Keratinocyte (primary cell): Measurements from ENCODE around the gene EMX2. TPM values are rescaled to one million over a fixed set of nuclear protein-coding genes. Genes with fewer than 3 reads are reported as not detected.

Source experiments
- DNase-seq: peaks from one replicate; pipeline ENCODE4 v3.0.0-alpha.2; 2011; ENCODE audit warnings: low read depth, missing footprints, low spot score
- FAIRE-seq: peaks from 2 replicates; lab custom pipeline; 2011; peaks lifted over from hg19 to GRCh38; lab: Jason Lieb, UNC
- H2AFZ ChIP-seq: 2 replicates; pipeline ENCODE4 v1.6.0; 2012; ENCODE audit warnings: low read length, control low read depth, inconsistent platforms; ENCODE audit not compliant: control insufficient read depth
- H3K27ac ChIP-seq: 2 replicates; pipeline ENCODE4 v1.5.1; 2011; ENCODE audit warnings: low read length; ENCODE audit not compliant: control insufficient read depth, insufficient read depth
- H3K27me3 ChIP-seq: 3 replicates; pipeline ENCODE4 v1.6.0; 2011; ENCODE audit warnings: low read length; ENCODE audit not compliant: control insufficient read depth, insufficient read depth; ENCODE audit errors: extremely low read depth
- H3K36me3 ChIP-seq, 2 experiments: 2 replicates in 1 of 2; 3 replicates in 1 of 2; pipeline ENCODE4 v1.5.1; 2011; ENCODE audit warnings: low read length in 2 of 2, mild to moderate bottlenecking in 1 of 2; ENCODE audit not compliant: control insufficient read depth in 2 of 2, insufficient read depth in 2 of 2; ENCODE audit errors: extremely low read depth in 1 of 2
- H3K4me1 ChIP-seq: 3 replicates; pipeline ENCODE4 v1.5.1; 2011; ENCODE audit warnings: low read length; ENCODE audit not compliant: control insufficient read depth, insufficient read depth; ENCODE audit errors: extremely low read depth
- H3K4me2 ChIP-seq: 3 replicates; pipeline ENCODE4 v1.6.0; 2011; ENCODE audit warnings: low read depth, low read length; ENCODE audit not compliant: control insufficient read depth, insufficient read depth; ENCODE audit errors: extremely low read depth
- H3K4me3 ChIP-seq, 3 experiments: fragments of 200-600 bp in 1 of 3; sonication (generic) in 1 of 3; 2 replicates in 2 of 3; 3 replicates in 1 of 3; pipeline ENCODE4 v1.5.1; 2011 to 2016; ENCODE audit warnings: low read length in 3 of 3, mild to moderate bottlenecking in 3 of 3, control low read depth in 2 of 3, inconsistent platforms in 1 of 3, low read depth in 1 of 3, mixed read lengths in 1 of 3, mixed run types in 1 of 3, moderate library complexity in 1 of 3; ENCODE audit not compliant: control insufficient read depth in 2 of 3, insufficient read depth in 2 of 3; ENCODE audit errors: extremely low read depth in 1 of 3
- H3K79me2 ChIP-seq: 2 replicates; pipeline ENCODE4 v1.6.0; 2012; ENCODE audit warnings: low read length; ENCODE audit not compliant: control insufficient read depth, insufficient read depth
- H3K9ac ChIP-seq: 3 replicates; pipeline ENCODE4 v1.6.0; 2011; ENCODE audit warnings: low read length; ENCODE audit not compliant: control insufficient read depth, insufficient read depth; ENCODE audit errors: extremely low read depth
- H3K9me1 ChIP-seq: 3 replicates; pipeline ENCODE4 v1.6.0; 2011; ENCODE audit warnings: low read length; ENCODE audit not compliant: control insufficient read depth, insufficient read depth; ENCODE audit errors: extremely low read depth
- H3K9me3 ChIP-seq: 2 replicates; pipeline ENCODE4 v1.5.1; 2012; ENCODE audit warnings: low read depth, low read length; ENCODE audit not compliant: control insufficient read depth
- H4K20me1 ChIP-seq: 3 replicates; pipeline ENCODE4 v1.6.0; 2011; ENCODE audit warnings: low read length; ENCODE audit not compliant: control insufficient read depth, insufficient read depth; ENCODE audit errors: extremely low read depth
- EZH2 ChIP-seq: IDR thresholded peaks from one replicate; pipeline ENCODE4 v1.6.1; 2012; ENCODE audit warnings: inconsistent platforms, mild to moderate bottlenecking, low read length, moderate library complexity
- dilution Hi-C: fragments of 300-500 bp; cut with MboI; formaldehyde crosslinking; loops from one replicate; pipeline ENCODE4 v1.7.0; 2020; ENCODE audit warnings: low sequenced_read_pairs; ENCODE audit not compliant: extremely low pct_ligation_motif_present
- polyA plus RNA-seq, 5 experiments: library from polyadenylated mRNA; depleted of rRNA in 3 of 5; stranded (reverse) in 3 of 5; stranded (forward) in 1 of 5; unstranded in 1 of 5; fragments of >200 nt; gene quantifications; 1 replicate in 1 of 5; 2 replicates in 3 of 5; 3 replicates in 1 of 5; pipeline versions ENCODE4 v1.2.1 to v1.2.3, GENCODE V29; 2011 to 2012; ENCODE audit warnings: missing spikeins in 2 of 5, low read depth in 1 of 5, low replicate concordance in 1 of 5
- TF ChIP-seq, protein P1 (sequence below), 3 experiments: IDR thresholded peaks in 1 of 3; conservative IDR thresholded peaks in 1 of 3; optimal IDR thresholded peaks in 1 of 3; 2 replicates in 2 of 3; 3 replicates in 1 of 3; pipeline versions ENCODE3 to v1.5.1; 2011; ENCODE audit warnings: low read length in 3 of 3, mild to moderate bottlenecking in 3 of 3, moderate library complexity in 2 of 3, control low read depth in 1 of 3, inconsistent platforms in 1 of 3; ENCODE audit not compliant: insufficient read depth in 2 of 3; ENCODE audit errors: extremely low read depth in 1 of 3

EMX2 gene
- polyA plus RNA-seq, 1 donor (not counting 4 experiments of a cell fraction or from before 2014, with no cell fraction given) = 2.8 TPM

DNA sequence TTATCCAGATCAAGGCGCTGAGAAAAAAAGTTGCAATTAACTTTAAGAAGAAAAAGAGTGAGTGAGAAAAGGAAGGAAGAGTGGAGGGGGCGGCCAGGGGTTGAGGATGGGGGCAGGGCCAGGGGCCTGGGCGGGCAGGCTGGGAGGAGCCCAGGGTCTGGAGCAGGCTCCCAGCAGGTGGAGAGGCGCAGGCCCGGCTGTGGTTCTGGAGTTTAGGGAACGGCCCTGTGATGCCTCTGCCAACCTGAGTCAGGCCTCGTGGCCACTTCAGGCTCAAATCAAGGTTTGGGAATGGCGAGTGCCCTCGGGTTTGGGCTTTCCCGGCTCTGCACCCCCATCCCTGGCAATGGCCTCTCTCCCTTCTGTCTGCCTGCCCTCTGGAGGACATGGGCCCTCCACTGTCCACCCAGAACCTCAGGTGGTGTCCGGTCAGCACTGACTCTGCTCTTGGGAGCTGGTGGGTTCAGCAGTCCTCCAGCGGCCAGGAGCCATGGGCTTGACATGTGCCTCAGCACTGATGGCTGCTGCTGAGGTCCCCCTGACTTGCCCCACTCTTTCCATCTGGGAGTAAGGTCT, 41.0 kb upstream of the EMX2 start:
- no peaks in the 10 kb centered on the region for H3K9me1 ChIP-seq
- TF ChIP-seq EZH2 = no peak
- TF ChIP-seq, protein P1, sequence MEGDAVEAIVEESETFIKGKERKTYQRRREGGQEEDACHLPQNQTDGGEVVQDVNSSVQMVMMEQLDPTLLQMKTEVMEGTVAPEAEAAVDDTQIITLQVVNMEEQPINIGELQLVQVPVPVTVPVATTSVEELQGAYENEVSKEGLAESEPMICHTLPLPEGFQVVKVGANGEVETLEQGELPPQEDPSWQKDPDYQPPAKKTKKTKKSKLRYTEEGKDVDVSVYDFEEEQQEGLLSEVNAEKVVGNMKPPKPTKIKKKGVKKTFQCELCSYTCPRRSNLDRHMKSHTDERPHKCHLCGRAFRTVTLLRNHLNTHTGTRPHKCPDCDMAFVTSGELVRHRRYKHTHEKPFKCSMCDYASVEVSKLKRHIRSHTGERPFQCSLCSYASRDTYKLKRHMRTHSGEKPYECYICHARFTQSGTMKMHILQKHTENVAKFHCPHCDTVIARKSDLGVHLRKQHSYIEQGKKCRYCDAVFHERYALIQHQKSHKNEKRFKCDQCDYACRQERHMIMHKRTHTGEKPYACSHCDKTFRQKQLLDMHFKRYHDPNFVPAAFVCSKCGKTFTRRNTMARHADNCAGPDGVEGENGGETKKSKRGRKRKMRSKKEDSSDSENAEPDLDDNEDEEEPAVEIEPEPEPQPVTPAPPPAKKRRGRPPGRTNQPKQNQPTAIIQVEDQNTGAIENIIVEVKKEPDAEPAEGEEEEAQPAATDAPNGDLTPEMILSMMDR (optimal IDR thresholded peaks at IDR 0.05 in 1 of 3, IDR thresholded peaks at IDR 0.05 in 1 of 3, conservative IDR thresholded peaks at IDR 0.05 in 1 of 3; ENCODE audit: extremely low read depth in 1 of 3, insufficient read depth in 2 of 3, low read length in 3 of 3) = no peak
- DNase-seq = no peak

DNA sequence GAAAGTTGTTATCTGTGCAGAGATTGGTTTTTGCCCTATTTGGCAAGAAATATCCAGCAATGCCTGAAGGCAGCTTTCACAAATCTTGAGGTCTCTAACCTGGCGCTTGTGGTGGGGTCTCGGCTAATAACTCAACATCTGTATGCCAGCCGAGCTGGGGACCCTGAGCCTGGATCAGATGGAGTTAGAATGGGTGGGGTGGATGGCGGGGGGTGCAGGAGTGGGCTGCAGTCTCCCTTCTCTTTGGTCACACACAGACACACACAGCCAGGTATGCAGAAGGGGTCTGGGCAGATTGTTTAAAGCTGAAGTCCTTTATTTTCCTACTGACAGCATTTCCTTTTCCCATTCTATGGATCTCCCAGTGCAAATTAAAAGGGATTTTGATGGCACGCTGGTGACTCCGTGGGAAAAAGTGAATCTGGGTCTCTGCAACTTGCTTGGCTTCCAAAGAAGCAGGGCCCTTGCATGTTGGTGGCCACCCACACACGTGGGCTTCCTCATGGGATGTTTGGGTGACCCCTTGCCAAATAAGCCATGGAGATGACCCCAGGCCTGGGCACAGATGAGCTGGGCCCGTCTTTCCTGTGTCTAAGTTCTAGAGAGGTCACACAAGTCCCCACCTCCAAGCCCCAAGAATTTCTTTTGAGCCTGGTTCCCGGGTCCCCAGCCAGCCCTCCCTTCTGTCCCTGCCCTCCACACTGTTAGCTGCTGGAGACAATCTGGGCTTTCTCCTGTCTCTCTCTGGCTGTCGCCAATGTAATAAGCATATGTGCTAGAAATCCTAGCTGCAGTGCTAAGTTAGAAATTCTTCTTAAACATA, 39.9 kb upstream of the EMX2 start:
- dilution Hi-C loops = no loop called here
- TF ChIP-seq, protein P1 (optimal IDR thresholded peaks at IDR 0.05 in 1 of 3, IDR thresholded peaks at IDR 0.05 in 1 of 3, conservative IDR thresholded peaks at IDR 0.05 in 1 of 3; ENCODE audit: extremely low read depth in 1 of 3, insufficient read depth in 2 of 3, low read length in 3 of 3) = no peak
- TF ChIP-seq EZH2 = no peak
- Histone ChIP-seq H3K4me2 (no peak overlapping the region), H3K9me3 (no peaks in the 10 kb centered on the region), H3K27me3 (no peaks in the 10 kb centered on the region), H3K4me1 (no peaks in the 10 kb centered on the region), H3K9ac (no peak overlapping the region), H3K27ac (no peak overlapping the region), H3K4me3 (no peak overlapping the region), H3K36me3 (no peaks in the 10 kb centered on the region), H3K79me2 (no peaks in the 10 kb centered on the region), H3K9me1 (no peaks in the 10 kb centered on the region), H4K20me1 (no peaks in the 10 kb centered on the region), H2AFZ (no peak overlapping the region)
- no peak for DNase-seq
- FAIRE-seq = no peak

More for the DNA sequence above, 41.0 kb upstream of the EMX2 start:
- no peak for FAIRE-seq
- Histone ChIP-seq H4K20me1 (no peaks in the 10 kb centered on the region), H3K27ac (no peak overlapping the region), H3K79me2 (no peaks in the 10 kb centered on the region), H3K4me2 (no peak overlapping the region), H3K9me3 (no peaks in the 10 kb centered on the region), H3K4me1 (no peaks in the 10 kb centered on the region), H3K36me3 (no peaks in the 10 kb centered on the region), H3K4me3 (no peak overlapping the region), H3K27me3 (no peaks in the 10 kb centered on the region), H3K9ac (no peak overlapping the region), H2AFZ (no peak overlapping the region)
- dilution Hi-C loops = no loop called here
